ENCODE data around the gene OGFOD3. TPM values are rescaled to one million over a fixed set of nuclear protein-coding genes. Genes with fewer than 3 reads are reported as not detected.

OGFOD3 gene
- total and polyA plus RNA-seq, 9 of the 15 experiments (the other 6 are each of a cell fraction or from before 2014, with no cell fraction given), result 0.69 to 44.7 (median 18.9) TPM

DNA sequence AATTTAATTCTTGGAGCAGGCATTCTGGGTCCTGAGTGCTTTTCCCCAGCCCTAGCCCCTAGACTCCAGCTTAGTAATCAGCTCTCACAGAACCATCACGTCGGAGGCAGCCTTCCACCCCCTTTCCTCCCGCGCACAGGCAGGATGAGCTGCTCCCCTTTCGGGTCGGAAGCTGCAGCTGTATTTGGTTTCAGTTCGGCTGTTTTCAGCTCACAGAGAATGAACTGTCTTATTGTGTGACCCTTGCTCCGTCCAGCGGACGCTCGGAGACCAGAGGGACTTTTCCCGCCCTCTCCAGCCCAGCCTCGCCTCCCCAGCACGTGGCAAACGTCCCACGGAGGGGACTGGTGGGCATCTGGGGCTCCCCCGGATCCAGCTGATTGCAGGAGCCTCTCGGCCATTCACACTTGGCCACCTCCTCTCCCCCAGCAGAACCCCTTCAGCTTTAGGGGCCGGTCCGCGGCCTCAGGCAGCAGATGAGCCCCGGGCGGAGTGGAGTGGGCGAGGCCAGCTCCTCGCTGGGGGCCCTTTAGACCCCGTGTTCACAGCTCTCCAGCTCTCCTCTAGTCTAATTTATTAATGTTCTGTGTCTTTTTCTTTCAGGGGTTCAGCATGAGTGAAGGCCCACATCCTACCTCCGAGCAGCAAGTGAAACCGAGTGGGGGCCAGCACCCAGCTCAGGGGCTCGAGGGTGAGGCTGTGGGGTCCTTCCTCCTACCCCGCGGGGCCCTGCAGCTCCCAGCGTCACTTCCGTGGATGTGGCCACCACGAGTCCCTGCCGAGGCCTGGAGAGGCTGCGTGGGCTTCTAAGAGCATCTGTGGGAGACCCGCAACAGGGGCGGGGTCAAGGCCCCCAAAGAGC is 47.7 kb downstream of the OGFOD3 start:
- DNase-seq (ENCODE audit: extremely low read depth in 1 of 4, low spot score in 3 of 4) (no peak), FAIRE-seq (no peak), ATAC-seq (no peak)
- no peaks in the 10 kb centered on the region for H3K9me3 ChIP-seq (replicated peaks; ENCODE audit: control insufficient read depth, insufficient read depth, low read depth, low read length)
- POLR2A ChIA-PET, result interaction anchor here (0.6 to 1.1 kb wide), 4 partner anchors 8 to 368 kb away, joined by 3 to 5 read pairs (median 3); no protein-coding TSS in a partner anchor
- H2AFZ ChIP-seq (ENCODE audit: low read depth, low read length), result peak overlapping the region; percentile 56; the same call in 1 of the 2 replicates
- peaks cover 9 to 41% of the 10 kb centered on the region in 2 experiments; a peak in 4 of 5 replicates for H3K4me1 ChIP-seq (replicated peaks in 1 of 2; ENCODE audit: control insufficient read depth in 2 of 2, insufficient read depth in 2 of 2, low read length in 2 of 2)
- no peaks in the 10 kb centered on the region for H3K27me3 ChIP-seq (ENCODE audit: control insufficient read depth in 2 of 2, insufficient read depth in 2 of 2, low read length in 2 of 2)
- no peaks in the 10 kb centered on the region for H3K79me2 ChIP-seq (ENCODE audit: control insufficient read depth, insufficient read depth, low read length)
- no peak overlapping the region for H3K27ac ChIP-seq (ENCODE audit: extremely low read depth, low read depth, low read length)
- TF ChIP-seq ZNF232 (CRISPR knock-in tag; IDR thresholded peaks at IDR 0.05) (no peak), SMARCB1 (IDR thresholded peaks at IDR 0.05; ENCODE audit: insufficient read length, low read depth) (no peak), L3MBTL2 (IDR thresholded peaks at IDR 0.05) (peak; percentile 17; the same call in 1 of the 2 replicates)
- TF ChIP-seq, protein P1, sequence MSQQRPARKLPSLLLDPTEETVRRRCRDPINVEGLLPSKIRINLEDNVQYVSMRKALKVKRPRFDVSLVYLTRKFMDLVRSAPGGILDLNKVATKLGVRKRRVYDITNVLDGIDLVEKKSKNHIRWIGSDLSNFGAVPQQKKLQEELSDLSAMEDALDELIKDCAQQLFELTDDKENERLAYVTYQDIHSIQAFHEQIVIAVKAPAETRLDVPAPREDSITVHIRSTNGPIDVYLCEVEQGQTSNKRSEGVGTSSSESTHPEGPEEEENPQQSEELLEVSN (IDR thresholded peaks at IDR 0.05; ENCODE audit: borderline replicate concordance in 1 of 2, extremely low read depth in 1 of 2, insufficient read depth in 1 of 2, insufficient read length in 1 of 2, low read depth in 1 of 2, low read length in 1 of 2, poor library complexity in 1 of 2, severe bottlenecking in 1 of 2), result peak; percentile 36 to 75
- no TSS peak for BruUV-seq (replicated peaks)
- intact Hi-C loops (cut with micrococcal nuclease) (no loop called here), in situ Hi-C loops (cut with MboI) (no loop called here)
- H4K20me1 ChIP-seq (replicated peaks; ENCODE audit: control insufficient read depth, insufficient read depth, low read length), result no peaks in the 10 kb centered on the region
- no peaks in the 10 kb centered on the region for H3K9me1 ChIP-seq (ENCODE audit: control insufficient read depth, insufficient read depth, low read length)
- no peak overlapping the region for H3K9ac ChIP-seq (ENCODE audit: insufficient read depth in 1 of 2, low read depth in 2 of 2, low read length in 2 of 2)
- no peak overlapping the region for H3K4me3 ChIP-seq
- CTCF ChIA-PET (ENCODE audit: low intra/inter-chr PET ratio), result no interaction called here
- WGBS (ENCODE audit: insufficient coverage, low coverage, missing lambda C conversion rate), result 77% methylated on average over 34 of the region's 38 CpGs
- no peak overlapping the region for H3K4me2 ChIP-seq (ENCODE audit: insufficient read depth, low read length)
- H3K36me3 ChIP-seq (ENCODE audit: control insufficient read depth, insufficient read depth, low read length), result no peaks in the 10 kb centered on the region
